HEK293T (cell line): ENCODE results near the gene DPEP3.
A peak's percentile ranks its signal among the peaks of the same experiment; 100 is the strongest.

Experiments
- CTCF ChIA-PET: fragments of 350-600 bp; formaldehyde crosslinking; extraction: SDS; loops from one replicate; lab custom pipeline; 2021; ENCODE audit warnings: antibody characterized with exemption, inconsistent platforms; lab: Yijun Ruan, JAX
- POLR2A ChIA-PET: fragments of 350-600 bp; formaldehyde crosslinking; extraction: SDS; loops from one replicate; lab custom pipeline; 2020; ENCODE audit warnings: antibody characterized with exemption, inconsistent platforms; lab: Yijun Ruan, JAX
- DNase-seq: peaks from one replicate; pipeline ENCODE4 v3.0.0; 2012; ENCODE audit warnings: mixed read lengths; ENCODE audit errors: extremely low spot score
- ARNT ChIP-seq: fragments of 450-650 bp; IDR thresholded peaks from 2 replicates; pipeline ENCODE4 v1.6.1; 2017; ENCODE audit warnings: mild to moderate bottlenecking
- BHLHE40 ChIP-seq: fragments of 450-650 bp; IDR thresholded peaks from 2 replicates; pipeline ENCODE4 v1.6.1; 2016; ENCODE audit warnings: mild to moderate bottlenecking, moderate library complexity, borderline replicate concordance
- CTBP1 ChIP-seq: fragments of 450-650 bp; IDR thresholded peaks from 2 replicates; pipeline ENCODE4 v1.6.1; 2016; ENCODE audit warnings: borderline replicate concordance
- ELF4 ChIP-seq: fragments of 450-650 bp; IDR thresholded peaks from 2 replicates; pipeline ENCODE4 v1.6.1; 2017; ENCODE audit warnings: antibody characterized with exemption
- FOXA1 ChIP-seq: fragments of 450-650 bp; IDR thresholded peaks from 2 replicates; pipeline ENCODE4 v1.6.1; 2016; ENCODE audit warnings: mild to moderate bottlenecking
- FOXK2 ChIP-seq: fragments of 450-650 bp; IDR thresholded peaks from 2 replicates; pipeline ENCODE4 v1.6.1; 2016; ENCODE audit warnings: mild to moderate bottlenecking
- FOXM1 ChIP-seq: fragments of 450-650 bp; IDR thresholded peaks from 2 replicates; pipeline ENCODE4 v1.6.1; 2017; ENCODE audit warnings: mild to moderate bottlenecking, borderline replicate concordance
- HDGF ChIP-seq: fragments of 450-650 bp; IDR thresholded peaks from 2 replicates; pipeline ENCODE4 v1.6.1; 2017; ENCODE audit warnings: antibody characterized with exemption, borderline replicate concordance
- L3MBTL2 ChIP-seq: fragments of 450-650 bp; conservative IDR thresholded peaks from 2 replicates; pipeline ENCODE4 v1.6.1; 2016; ENCODE audit warnings: mild to moderate bottlenecking
- LEF1 ChIP-seq: fragments of 450-650 bp; IDR thresholded peaks from 2 replicates; pipeline ENCODE4 v1.6.1; 2017; ENCODE audit warnings: mild to moderate bottlenecking, borderline replicate concordance
- NFRKB ChIP-seq: fragments of 450-650 bp; IDR thresholded peaks from 2 replicates; pipeline ENCODE4 v1.6.1; 2016; ENCODE audit warnings: mild to moderate bottlenecking, moderate library complexity
- SP1 ChIP-seq: fragments of 450-650 bp; IDR thresholded peaks from 2 replicates; pipeline ENCODE4 v1.6.1; 2017
- SUZ12 ChIP-seq: fragments of 450-650 bp; IDR thresholded peaks from 2 replicates; pipeline ENCODE4 v1.6.1; 2016; ENCODE audit warnings: mild to moderate bottlenecking
- TARDBP ChIP-seq: fragments of 450-650 bp; IDR thresholded peaks from 2 replicates; pipeline ENCODE4 v1.6.1; 2016
- ZNF384 ChIP-seq: fragments of 450-650 bp; IDR thresholded peaks from 2 replicates; pipeline ENCODE4 v1.6.1; 2016
- TF ChIP-seq, protein P1 (sequence below): fragments of 450-650 bp; IDR thresholded peaks from 2 replicates; pipeline ENCODE4 v1.6.1; 2016

Gene DPEP3

DNA sequence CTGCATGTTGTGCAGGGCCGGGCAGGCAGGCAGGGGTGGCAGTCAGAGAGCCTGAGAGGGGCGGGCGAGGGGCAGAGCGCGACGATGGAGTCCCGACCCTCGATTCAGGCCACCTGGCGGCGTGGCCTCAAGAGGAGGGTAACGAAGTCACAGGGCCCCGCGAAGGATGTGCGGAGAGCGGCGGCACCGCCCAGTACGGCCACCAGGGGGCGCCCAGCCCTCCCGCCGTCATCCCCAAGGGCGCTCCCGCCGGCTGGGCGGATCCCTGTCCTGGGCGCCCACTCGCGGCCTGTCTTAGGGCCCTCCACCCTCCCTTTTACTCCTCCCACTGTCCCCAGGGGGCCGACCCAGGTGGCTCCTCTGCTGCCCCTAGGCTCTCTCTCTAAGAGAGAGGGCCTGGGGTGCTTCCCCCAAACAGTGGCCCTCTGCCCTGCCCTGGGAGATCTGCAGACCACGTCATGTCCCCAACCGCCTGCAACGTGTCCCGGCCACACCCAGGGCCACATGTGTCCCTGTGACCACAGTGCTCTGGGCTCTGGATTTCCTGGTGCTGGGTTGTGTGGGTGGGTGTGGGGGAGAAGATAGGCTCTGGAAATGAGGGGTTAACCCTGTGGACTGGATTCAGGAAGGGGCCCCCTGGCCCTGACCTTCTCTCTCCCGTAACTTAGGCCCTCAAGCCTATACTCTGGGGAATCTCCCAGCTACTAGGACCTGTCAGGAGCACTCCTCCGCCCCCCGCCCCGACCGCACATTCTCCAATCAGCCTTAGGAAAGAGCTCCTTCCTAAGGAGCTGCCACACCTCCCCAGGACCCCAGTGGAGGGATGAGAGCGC lies 13.1 kb upstream of the DPEP3 start:
- CTCF ChIA-PET = no interaction called here
- DNase-seq = peak; percentile 91
- TF ChIP-seq L3MBTL2 (peak; percentile 79), LEF1 (no peak)
- POLR2A ChIA-PET = interaction anchor here (2.4 kb wide), 1 partner anchor 58 kb away, joined by 6 read pairs; no protein-coding TSS in a partner anchor

DNA sequence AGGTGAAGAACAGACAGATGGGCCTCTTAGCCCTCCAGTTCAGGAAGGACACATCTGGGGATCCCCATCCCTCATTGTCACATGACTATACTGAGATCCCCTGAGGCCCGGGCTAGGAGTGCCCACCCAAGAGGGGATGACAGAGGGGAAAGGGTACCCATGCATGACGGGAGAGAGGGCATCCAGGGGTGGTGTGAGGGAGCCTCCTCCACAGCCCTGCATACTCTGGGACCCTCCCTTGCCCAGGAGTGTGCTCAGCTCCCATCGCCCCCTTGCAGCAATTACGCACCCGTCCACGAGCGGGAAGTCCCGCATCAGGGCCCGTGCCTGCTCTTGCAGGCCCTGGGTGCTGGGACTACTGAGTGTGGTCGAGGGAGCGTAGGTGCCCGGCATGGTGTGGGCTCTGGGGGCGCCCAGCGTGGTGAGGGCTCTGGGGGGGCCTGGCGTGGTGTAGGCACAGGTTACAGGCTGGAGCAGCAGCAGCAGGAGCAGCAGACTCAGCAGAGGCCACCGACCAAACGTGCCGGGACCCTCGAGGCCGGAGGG lies 12.4 kb upstream of the DPEP3 start:
- ChIA-PET CTCF (no interaction called here), POLR2A (interaction anchor here (2.1 kb wide), 1 partner anchor 30 kb away, joined by 6 read pairs; the partner anchor contains the start of genes DDX28 and DUS2)
- DNase-seq = no peak
- TF ChIP-seq CTBP1 = no peak
- TF ChIP-seq FOXK2 = no peak
- TF ChIP-seq, protein P1, sequence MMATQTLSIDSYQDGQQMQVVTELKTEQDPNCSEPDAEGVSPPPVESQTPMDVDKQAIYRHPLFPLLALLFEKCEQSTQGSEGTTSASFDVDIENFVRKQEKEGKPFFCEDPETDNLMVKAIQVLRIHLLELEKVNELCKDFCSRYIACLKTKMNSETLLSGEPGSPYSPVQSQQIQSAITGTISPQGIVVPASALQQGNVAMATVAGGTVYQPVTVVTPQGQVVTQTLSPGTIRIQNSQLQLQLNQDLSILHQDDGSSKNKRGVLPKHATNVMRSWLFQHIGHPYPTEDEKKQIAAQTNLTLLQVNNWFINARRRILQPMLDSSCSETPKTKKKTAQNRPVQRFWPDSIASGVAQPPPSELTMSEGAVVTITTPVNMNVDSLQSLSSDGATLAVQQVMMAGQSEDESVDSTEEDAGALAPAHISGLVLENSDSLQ = no peak
- TF ChIP-seq ZNF384 = no peak
- TF ChIP-seq TARDBP = no peak
- no peak for TF ChIP-seq FOXM1

DNA sequence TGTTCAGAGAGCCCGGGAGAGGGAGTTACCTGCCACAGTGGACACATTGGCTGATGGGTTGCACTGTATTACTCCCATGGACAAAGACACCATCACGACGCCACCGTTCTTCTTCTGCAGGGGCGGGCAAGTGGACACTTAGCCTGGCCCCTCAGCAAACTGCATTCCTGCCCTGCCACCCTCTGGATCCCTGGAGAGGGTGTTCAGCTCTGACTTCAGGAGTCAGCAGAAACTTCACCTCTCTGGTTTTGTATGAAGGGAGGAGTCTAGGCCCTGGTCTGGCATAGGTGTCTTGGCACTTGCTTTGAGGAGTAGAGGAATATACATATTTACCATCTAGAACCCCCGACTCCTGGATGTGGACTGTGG lies 9.7 kb upstream of the DPEP3 start:
- CTCF ChIA-PET = interaction anchor here (1.0 kb wide), 1 partner anchor 12 kb away, joined by 3 read pairs; no protein-coding TSS in a partner anchor
- TF ChIP-seq FOXK2 = no peak
- no peak for TF ChIP-seq SUZ12
- no peak for TF ChIP-seq TARDBP
- no peak for TF ChIP-seq CTBP1
- TF ChIP-seq LEF1 = no peak
- TF ChIP-seq L3MBTL2 = no peak
- no peak for TF ChIP-seq BHLHE40
- TF ChIP-seq FOXM1 = no peak
- no peak for TF ChIP-seq NFRKB
- TF ChIP-seq HDGF = no peak
- TF ChIP-seq ARNT = no peak
- TF ChIP-seq SP1 = no peak
- TF ChIP-seq ELF4 = no peak
- no peak for TF ChIP-seq ZNF384
- TF ChIP-seq, protein P1 = no peak
- TF ChIP-seq FOXA1 = no peak
- DNase-seq = no peak
- POLR2A ChIA-PET = no interaction called here

DNA sequence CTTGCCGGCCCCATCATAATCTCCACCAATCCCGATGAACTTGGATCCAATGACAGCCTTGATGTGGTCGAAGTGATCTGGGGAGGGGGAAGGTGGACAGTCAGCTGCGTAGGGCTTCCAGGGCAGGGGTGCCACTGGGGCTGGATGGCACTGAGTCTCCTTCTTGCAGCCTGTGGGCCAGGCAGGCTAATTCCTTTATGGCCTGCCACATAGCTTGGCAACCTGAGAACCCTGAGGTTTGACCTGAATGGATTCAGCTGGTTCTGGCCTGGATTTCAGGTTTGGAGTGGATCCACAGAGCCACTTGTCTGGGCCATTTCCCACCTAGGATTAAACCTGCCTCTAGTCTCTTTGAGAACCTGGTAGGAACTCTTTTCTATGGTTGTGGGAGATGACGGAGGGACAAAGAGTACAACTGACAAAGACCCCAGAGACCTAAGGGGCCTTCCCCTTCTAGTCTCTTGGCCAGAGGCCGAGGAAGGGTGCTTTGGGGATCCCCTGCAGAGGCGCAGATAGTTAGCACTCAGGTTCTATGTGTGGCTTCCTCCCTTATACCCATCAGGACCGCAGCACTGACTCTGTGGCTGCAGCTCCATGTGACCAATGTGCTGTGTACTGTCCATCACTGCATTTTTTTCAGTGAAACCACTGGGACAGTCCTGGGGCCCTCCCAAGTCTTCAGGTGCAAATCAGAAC lies 9.2 kb upstream of the DPEP3 start:
- TF ChIP-seq FOXK2 = no peak
- TF ChIP-seq ZNF384 = no peak
- no peak for TF ChIP-seq SUZ12
- TF ChIP-seq HDGF = no peak
- no peak for TF ChIP-seq LEF1
- TF ChIP-seq TARDBP = no peak
- no peak for TF ChIP-seq ELF4
- TF ChIP-seq FOXA1 = no peak
- no peak for TF ChIP-seq FOXM1
- no peak for TF ChIP-seq BHLHE40
- TF ChIP-seq SP1 = no peak
- no peak for TF ChIP-seq NFRKB
- TF ChIP-seq L3MBTL2 = no peak
- TF ChIP-seq, protein P1 = no peak
- TF ChIP-seq CTBP1 = no peak
- TF ChIP-seq ARNT = no peak
- CTCF ChIA-PET = interaction anchor here (1.0 kb wide), 1 partner anchor 12 kb away, joined by 3 read pairs; no protein-coding TSS in a partner anchor
- DNase-seq = no peak
- POLR2A ChIA-PET = no interaction called here

DNA sequence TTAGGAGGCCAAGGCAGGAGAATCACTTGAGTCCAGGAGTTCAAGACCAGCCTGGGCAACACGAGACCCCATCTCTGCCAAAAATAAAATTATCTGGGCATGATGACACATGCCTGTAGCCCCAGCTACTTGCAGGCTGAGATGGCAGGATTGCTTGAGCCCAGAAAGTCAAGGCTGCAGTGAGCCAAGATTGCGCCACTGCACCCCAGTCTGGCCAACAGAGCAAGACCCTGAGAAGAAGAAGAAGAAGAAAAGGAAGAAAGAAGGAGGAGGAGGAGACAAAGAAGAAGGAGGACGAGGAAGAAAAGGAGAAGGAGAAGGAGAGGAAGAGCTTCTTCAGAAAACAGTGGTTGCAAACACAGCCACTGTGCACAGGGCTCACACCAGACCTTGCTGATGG lies 8.4 kb upstream of the DPEP3 start:
- POLR2A ChIA-PET = interaction anchor here (1.2 kb wide), 1 partner anchor 51 kb away, joined by 4 read pairs; no protein-coding TSS in a partner anchor
- DNase-seq = no peak
- no peak for TF ChIP-seq SP1
- TF ChIP-seq ELF4 = no peak
- no peak for TF ChIP-seq L3MBTL2
- TF ChIP-seq LEF1 = no peak
- no peak for TF ChIP-seq NFRKB
- no peak for TF ChIP-seq HDGF
- no peak for TF ChIP-seq CTBP1
- no peak for TF ChIP-seq TARDBP
- no peak for TF ChIP-seq FOXM1
- TF ChIP-seq SUZ12 = no peak
- no peak for TF ChIP-seq ARNT
- no peak for TF ChIP-seq ZNF384
- TF ChIP-seq, protein P1 = no peak
- no peak for TF ChIP-seq FOXK2
- TF ChIP-seq FOXA1 = no peak
- TF ChIP-seq BHLHE40 = no peak
- CTCF ChIA-PET = no interaction called here
